Breast epithelium (tissue), 3 donors: Measurements from ENCODE around the gene STOM.

ENCODE experiments used
- POLR2A ChIP-seq: fragments of 450-650 bp; IDR thresholded peaks from one replicate; pipeline ENCODE4 v1.6.1; 2016; ENCODE audit warnings: antibody characterized with exemption, mild to moderate bottlenecking, moderate library complexity
- TF ChIP-seq, protein P1 (sequence below), 3 donors: fragments of 450-650 bp; IDR thresholded peaks; one replicate each; pipeline ENCODE4 v1.5.1; 2016 to 2017; ENCODE audit warnings: antibody characterized with exemption in 3 of 3, mild to moderate bottlenecking in 3 of 3, moderate library complexity in 3 of 3

DNA sequence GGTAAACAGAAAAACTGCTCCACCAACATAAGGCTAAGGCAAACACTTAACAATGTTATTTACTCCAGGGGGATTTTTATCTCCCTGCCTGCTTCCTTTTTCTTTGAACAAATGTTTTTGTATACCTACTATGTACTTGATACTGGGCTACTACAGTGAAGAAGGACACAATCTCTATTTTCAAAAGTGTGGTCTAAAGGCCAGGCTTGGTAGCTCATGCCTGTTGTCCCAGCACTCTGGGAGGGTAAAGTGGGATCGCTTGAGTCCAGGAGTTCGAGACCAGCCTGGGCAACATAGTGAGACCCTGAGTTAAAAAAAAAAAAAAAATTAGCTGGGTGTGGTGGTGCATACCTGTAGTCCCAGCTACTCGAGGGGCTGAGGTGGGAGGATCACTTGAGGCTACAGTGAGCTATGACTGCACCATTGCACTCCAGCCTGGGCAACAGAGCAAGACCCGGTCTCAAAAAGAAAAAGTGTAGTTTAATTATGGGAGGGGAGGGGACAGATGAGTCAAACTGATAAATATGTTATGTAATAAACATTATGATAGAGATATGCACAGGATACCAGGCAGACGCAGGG is 3.3 kb downstream of the STOM start:
- TF ChIP-seq, protein P1, sequence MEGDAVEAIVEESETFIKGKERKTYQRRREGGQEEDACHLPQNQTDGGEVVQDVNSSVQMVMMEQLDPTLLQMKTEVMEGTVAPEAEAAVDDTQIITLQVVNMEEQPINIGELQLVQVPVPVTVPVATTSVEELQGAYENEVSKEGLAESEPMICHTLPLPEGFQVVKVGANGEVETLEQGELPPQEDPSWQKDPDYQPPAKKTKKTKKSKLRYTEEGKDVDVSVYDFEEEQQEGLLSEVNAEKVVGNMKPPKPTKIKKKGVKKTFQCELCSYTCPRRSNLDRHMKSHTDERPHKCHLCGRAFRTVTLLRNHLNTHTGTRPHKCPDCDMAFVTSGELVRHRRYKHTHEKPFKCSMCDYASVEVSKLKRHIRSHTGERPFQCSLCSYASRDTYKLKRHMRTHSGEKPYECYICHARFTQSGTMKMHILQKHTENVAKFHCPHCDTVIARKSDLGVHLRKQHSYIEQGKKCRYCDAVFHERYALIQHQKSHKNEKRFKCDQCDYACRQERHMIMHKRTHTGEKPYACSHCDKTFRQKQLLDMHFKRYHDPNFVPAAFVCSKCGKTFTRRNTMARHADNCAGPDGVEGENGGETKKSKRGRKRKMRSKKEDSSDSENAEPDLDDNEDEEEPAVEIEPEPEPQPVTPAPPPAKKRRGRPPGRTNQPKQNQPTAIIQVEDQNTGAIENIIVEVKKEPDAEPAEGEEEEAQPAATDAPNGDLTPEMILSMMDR (IDR thresholded peaks at IDR 0.05) = no peak
- TF ChIP-seq POLR2A = no peak
